ENCODE data around the gene C5orf34.

- no peak for TF ChIP-seq CTCF (conservative IDR thresholded peaks at IDR 0.05)
- no peak for TF ChIP-seq ZFX (IDR thresholded peaks at IDR 0.05)
These were observed 31.4 kb downstream of the C5orf34 start, which contains the start of gene TMEM267 for GRCh38 chr5:43483298-43484105.
